HCT116 (cell line): ENCODE results near the gene MSH6.

Experiments
- EZH2 ChIP-seq: fragments of 200-600 bp; sonication (generic); IDR thresholded peaks from 2 replicates; pipeline ENCODE4 v1.6.1; 2017; ENCODE audit warnings: antibody characterized with exemption, mixed run types
- FOSL1 ChIP-seq: IDR thresholded peaks from 2 replicates; pipeline ENCODE4 v1.6.1; 2012; ENCODE audit warnings: low read depth
- ZFX ChIP-seq: fragments of 450-650 bp; IDR thresholded peaks from 2 replicates; pipeline ENCODE4 v1.6.1; 2017
- TF ChIP-seq, protein P1 (sequence below), 3 experiments: fragments of 200-600 bp in 1 of 3; sonication (generic) in 1 of 3; IDR thresholded peaks in 2 of 3; conservative IDR thresholded peaks in 1 of 3; 2 replicates each; pipeline ENCODE4 v1.5.1; 2012 to 2017; ENCODE audit warnings: low read depth in 2 of 3, low read length in 2 of 3, antibody characterized with exemption in 1 of 3, borderline replicate concordance in 1 of 3, control low read depth in 1 of 3, mild to moderate bottlenecking in 1 of 3, mixed read lengths in 1 of 3, mixed run types in 1 of 3, moderate library complexity in 1 of 3; ENCODE audit not compliant: insufficient read depth in 1 of 3

DNA sequence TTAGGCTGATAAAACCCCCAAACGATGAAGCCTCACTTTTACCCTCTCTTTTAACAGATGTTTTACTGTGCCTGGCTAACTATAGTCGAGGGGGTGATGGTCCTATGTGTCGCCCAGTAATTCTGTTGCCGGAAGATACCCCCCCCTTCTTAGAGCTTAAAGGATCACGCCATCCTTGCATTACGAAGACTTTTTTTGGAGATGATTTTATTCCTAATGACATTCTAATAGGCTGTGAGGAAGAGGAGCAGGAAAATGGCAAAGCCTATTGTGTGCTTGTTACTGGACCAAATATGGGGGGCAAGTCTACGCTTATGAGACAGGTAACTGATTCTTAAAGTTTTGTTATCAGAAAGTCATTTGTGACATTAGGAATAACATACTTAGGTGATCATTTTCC, 20.4 kb downstream of the MSH6 start:
- no peak for TF ChIP-seq EZH2
- TF ChIP-seq, protein P1, sequence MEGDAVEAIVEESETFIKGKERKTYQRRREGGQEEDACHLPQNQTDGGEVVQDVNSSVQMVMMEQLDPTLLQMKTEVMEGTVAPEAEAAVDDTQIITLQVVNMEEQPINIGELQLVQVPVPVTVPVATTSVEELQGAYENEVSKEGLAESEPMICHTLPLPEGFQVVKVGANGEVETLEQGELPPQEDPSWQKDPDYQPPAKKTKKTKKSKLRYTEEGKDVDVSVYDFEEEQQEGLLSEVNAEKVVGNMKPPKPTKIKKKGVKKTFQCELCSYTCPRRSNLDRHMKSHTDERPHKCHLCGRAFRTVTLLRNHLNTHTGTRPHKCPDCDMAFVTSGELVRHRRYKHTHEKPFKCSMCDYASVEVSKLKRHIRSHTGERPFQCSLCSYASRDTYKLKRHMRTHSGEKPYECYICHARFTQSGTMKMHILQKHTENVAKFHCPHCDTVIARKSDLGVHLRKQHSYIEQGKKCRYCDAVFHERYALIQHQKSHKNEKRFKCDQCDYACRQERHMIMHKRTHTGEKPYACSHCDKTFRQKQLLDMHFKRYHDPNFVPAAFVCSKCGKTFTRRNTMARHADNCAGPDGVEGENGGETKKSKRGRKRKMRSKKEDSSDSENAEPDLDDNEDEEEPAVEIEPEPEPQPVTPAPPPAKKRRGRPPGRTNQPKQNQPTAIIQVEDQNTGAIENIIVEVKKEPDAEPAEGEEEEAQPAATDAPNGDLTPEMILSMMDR (IDR thresholded peaks at IDR 0.05 in 2 of 3, conservative IDR thresholded peaks at IDR 0.05 in 1 of 3; ENCODE audit: borderline replicate concordance in 1 of 3, insufficient read depth in 1 of 3, low read depth in 2 of 3, low read length in 2 of 3) = no peak
- no peak for TF ChIP-seq ZFX
- no peak for TF ChIP-seq FOSL1
